HS-27A (cell line): ENCODE measurements around the gene ROPN1L.
"Not testable (repeated sequence)": the region's sequence is repeated elsewhere in the genome, so short reads cannot be mapped to it uniquely, and the experiment has no call there.

Experiments
- DNase-seq: peaks from one replicate; pipeline ENCODE4 v3.0.0-alpha.2; 2012; ENCODE audit warnings: low read depth, missing footprints

The ROPN1L gene

DNA sequence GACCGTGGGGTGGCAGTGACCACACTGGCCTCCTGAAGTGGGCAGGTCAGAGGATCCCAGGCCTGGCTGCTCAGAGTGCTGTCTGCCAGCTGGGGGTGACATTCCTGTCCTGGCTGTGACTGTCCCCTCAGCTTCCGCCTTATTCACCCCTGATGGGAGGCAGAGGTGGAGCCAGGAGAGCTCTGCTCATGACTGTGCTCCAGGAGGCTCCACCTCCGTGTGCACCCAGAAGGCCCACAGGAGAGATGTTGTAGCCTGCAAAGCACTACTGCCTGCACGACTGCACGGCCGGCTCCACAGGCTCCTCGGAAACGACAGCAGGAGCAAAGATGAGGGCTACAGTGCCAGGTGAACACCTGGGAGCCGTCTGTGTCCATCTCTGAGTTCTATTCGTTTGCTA lies 60.9 kb downstream of the ROPN1L start:
- DNase-seq = no peak

- DNase-seq = no peak
Measured at GRCh38 chr5:10503321-10503720, 61.6 kb downstream of the ROPN1L start.

DNA sequence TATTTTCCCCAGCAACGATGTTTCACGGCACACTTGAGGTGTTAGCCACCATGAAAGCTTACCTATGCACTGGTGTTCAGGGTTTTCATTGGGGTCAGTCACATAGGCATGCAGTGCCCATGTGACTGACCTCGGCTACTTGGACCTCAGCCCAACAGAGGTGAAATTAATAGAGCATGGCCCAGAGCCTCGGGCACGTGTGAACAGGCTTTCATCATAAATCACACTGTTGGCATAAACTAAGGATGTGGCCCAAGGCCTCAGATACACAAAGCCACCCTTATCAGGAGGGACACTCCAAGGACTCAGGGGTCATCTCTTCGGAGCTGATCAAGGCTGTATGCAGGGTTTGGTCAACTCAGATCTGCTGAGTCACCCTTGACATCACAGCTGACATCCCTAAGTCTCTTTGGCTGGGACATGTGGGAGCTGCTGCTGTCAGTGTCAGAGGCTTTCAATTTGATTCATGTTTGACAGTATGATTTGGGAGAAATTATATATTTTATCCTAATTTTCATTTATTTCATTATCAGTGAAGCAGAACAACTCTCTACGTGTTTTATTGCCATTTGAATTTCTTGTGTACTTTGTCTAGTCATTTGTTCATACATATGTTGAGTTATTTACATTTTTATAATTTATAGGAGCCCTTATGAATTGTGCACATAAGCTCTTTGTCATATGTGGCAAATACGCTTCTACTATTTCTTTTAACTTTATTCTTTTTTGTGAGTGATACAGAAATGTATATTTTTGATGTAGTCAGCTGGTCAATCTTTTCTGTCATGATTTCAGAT lies 62.5 kb downstream of the ROPN1L start:
- no peak for DNase-seq

DNA sequence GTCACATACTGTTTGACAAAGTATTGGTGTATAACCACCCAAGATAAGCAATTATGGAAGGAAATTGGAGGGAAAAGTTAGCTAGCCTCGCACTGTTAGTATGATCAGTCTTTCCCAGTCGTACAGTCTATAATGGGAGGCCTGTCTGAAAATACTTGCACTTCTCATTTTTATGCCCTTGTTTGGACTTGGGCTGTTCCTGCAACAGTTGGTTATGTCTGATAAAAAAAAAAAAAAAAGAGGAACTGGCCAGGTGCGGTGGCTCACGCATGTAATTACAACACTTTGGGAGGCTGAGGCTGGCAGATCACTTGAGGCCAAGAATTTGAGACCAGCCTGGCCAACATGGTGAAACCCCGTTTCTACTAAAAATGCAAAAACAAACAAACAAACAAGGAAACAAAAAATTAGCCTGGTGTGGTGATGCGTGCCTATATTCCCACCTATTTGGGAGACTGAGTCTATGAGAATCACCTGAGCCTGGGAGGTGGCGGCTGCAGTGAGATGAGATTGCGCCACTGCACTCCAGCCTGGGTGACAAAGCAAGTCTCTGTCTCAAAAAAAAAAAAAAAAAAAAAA lies 63.9 kb downstream of the ROPN1L start:
- DNase-seq = no peak

DNA sequence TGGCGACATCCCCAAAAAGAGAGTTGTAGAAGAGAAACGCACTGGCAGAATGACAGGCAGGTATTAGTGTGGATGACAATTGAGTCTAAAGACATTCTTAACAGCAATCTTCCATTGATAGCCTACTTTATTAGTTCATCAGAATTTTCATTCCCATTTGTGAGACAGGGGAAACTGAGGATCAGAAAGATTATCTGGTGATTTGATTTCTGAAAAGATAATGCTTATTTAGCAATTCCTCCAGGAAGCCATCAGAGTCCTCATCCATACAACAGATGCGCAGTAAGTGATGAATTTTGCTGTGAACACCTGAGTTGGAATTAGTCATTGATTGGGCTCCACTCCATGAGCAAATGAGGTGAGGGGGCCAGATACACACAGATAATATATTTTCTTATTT lies 64.9 kb downstream of the ROPN1L start:
- DNase-seq = no peak

DNA sequence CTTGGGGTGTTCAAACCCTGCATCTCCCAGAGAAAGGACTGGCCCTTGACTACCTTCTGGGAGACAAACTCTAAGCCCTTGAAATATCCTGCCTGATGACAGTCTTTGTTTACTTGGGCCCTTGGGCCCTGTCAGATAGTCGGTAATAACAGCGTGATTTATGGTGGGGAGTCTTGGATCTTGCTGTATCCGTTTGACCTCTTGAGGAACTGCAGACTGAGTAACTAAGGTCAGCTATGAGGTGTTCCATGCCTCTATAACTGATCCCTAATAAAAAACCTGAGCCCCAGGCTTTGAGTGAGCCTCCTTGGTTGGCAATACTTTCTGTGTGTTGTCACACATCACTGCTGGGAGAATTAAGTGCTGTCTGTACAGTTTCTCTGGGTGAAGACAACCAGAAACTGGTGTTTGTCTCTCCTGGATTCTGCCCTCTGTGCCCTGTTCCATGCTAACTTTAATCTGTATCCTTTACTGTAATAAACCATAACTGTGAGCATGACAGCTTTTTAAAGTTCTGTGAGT lies 66.0 kb downstream of the ROPN1L start:
- no peak for DNase-seq

- no peak for DNase-seq
Measured at GRCh38 chr5:10509575-10509974, 67.9 kb downstream of the ROPN1L start.

GRCh38 chr5:10511741-10512640 lies 70.3 kb downstream of the ROPN1L start:
- no peak for DNase-seq

DNA sequence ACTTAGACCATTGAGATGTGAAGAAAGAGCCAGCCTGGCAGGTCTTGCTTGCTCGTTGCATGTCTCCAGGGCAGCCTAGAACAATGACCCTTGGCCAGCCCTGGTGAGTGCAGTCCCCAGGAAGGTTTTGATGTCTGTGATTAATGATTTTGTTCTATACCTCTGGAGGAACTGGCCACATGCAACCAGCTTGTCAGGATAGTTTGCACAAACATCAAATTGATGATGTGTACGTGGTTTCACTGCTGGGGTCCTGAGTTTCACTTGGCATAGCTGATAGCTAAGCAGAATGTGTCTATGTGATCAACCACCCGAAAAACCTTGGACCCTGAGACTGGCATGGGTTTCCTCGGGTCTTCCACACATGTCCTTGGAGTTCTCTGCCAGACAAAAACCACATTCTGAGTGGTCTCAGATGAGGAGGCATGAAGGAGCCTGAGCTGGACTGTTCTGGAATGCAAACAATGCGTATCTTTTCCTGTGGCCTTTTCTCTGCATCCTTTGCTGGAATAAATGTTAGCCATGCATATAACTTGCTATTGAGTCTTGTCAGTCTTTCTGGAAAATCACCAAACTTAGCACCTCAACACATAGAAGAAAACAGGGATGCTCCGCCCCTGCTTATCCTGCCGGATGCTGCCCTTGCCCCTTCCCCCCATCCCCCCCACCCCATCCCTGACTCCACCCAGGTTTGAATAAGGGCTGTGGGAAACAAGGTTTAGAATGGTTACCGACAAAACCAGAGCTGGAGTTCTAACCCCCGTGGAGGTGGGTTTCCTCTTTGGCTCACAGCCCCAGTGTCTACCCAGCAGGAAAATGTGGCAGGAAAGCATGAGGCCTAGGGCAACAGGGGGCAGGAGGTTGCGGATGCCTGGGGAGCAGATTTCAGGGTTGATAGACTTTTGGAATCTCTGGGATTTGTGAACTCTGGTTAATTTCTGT lies 72.1 kb downstream of the ROPN1L start:
- peak; percentile 88 for DNase-seq

DNA sequence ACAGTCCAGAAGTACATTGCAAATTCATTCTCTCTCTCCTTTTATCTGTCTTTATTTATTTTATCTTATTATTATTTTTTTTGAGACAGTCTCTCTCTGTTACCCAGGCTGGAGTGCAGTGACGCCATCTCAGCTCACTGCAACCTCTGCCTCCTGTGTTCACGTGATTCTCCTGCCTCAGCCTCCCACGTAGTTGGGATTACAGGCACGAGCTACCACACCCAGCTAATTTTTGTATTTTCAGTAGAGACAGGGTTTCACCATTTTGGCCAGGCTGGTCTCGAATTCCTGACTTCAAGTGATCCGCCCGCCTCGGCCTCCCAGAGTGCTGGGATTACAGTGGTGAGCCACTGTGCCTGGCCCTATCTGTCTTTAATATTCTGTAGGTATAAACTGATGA lies 72.9 kb downstream of the ROPN1L start:
- not testable (repeated sequence) for DNase-seq
